Upper lobe of left lung (tissue), 4 donors: ENCODE results near the gene PARP12.

Experiments
- EP300 ChIP-seq, 4 donors: sonication (generic); formaldehyde crosslinking; IDR thresholded peaks; one replicate each; pipeline ENCODE4 v1.5.1; 2017; ENCODE audit warnings: antibody characterized with exemption in 4 of 4, control low read depth in 2 of 4
- POLR2A ChIP-seq, 4 donors: fragments of 450-650 bp; IDR thresholded peaks; one replicate each; pipeline ENCODE4 v1.5.1; 2016 to 2017; ENCODE audit warnings: antibody characterized with exemption in 4 of 4, mild to moderate bottlenecking in 2 of 4
- POLR2AphosphoS5 ChIP-seq, 2 donors: sonication (generic); formaldehyde crosslinking; IDR thresholded peaks; one replicate each; pipeline ENCODE4 v1.5.1; 2017; ENCODE audit warnings: antibody characterized with exemption in 2 of 2
- TF ChIP-seq, protein P1 (sequence below), 6 experiments: fragments of 450-650 bp in 4 of 6; fragments of 200-600 bp in 2 of 6; sonication (generic) in 2 of 6; IDR thresholded peaks; one replicate each; pipeline ENCODE4 v1.5.1; 2016 to 2019; ENCODE audit warnings: antibody characterized with exemption in 6 of 6

DNA sequence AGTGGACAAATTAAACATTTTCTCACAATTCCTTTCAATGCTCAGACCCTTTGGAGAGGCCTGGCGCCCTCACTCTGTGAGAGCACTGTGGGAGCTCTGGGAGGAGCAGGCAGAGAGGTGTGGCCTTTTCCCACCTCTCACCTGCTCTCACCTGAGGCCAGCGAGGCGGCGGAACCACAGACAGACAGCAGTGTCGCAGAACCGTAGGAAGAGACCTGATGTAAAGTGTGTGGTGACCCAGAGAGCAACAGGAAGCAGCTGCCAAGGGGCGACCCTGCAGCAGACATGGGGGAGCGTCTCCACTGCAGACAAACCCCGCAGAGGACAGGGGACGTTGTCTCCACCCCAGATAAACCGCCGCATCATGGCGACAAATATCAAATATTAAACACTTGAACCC, 15.6 kb upstream of the PARP12 start:
- TF ChIP-seq, protein P1, sequence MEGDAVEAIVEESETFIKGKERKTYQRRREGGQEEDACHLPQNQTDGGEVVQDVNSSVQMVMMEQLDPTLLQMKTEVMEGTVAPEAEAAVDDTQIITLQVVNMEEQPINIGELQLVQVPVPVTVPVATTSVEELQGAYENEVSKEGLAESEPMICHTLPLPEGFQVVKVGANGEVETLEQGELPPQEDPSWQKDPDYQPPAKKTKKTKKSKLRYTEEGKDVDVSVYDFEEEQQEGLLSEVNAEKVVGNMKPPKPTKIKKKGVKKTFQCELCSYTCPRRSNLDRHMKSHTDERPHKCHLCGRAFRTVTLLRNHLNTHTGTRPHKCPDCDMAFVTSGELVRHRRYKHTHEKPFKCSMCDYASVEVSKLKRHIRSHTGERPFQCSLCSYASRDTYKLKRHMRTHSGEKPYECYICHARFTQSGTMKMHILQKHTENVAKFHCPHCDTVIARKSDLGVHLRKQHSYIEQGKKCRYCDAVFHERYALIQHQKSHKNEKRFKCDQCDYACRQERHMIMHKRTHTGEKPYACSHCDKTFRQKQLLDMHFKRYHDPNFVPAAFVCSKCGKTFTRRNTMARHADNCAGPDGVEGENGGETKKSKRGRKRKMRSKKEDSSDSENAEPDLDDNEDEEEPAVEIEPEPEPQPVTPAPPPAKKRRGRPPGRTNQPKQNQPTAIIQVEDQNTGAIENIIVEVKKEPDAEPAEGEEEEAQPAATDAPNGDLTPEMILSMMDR (IDR thresholded peaks at IDR 0.05), result no peak
- TF ChIP-seq POLR2A (IDR thresholded peaks at IDR 0.05), result no peak
- TF ChIP-seq POLR2AphosphoS5 (IDR thresholded peaks at IDR 0.05), result no peak
- TF ChIP-seq EP300 (IDR thresholded peaks at IDR 0.05), result no peak
